Activated naive CD4-positive, alpha-beta T cell treated with Interleukin-2 at 50 U/mL for 16 hours (primary cell): ENCODE data around the gene PATL1.
"Not testable (repeated sequence)": the region's sequence is repeated elsewhere in the genome, so short reads cannot be mapped to it uniquely, and the experiment has no call there.

Experiments used
- DNase-seq: peaks from one replicate; pipeline ENCODE4 v3.0.0-alpha.2; 2020

PATL1 gene

GRCh38 chr11:59668950-59669610 lies at the start of gene PATL1:
PATL1 (minus strand) TSS chr11:59669037; CDS start chr11:59668895, 142 bp downstream.
- peak; percentile 99 for DNase-seq

- no peak for DNase-seq
Measured at GRCh38 chr11:59716051-59716450, 47.2 kb upstream of the PATL1 start.

- DNase-seq = no peak
Measured at GRCh38 chr11:59713745-59714144, 44.9 kb upstream of the PATL1 start, which contains the start of gene OR10V1. OR10V1 (minus strand) TSS chr11:59713845; CDS start chr11:59713845, 0 bp downstream.

- DNase-seq = no peak
Measured at GRCh38 chr11:59710136-59710847, 41.5 kb upstream of the PATL1 start.

GRCh38 chr11:59708537-59708936 lies 39.7 kb upstream of the PATL1 start:
- DNase-seq = no peak

GRCh38 chr11:59707371-59707770 lies 38.5 kb upstream of the PATL1 start:
- no peak for DNase-seq

GRCh38 chr11:59706518-59707285 lies 37.9 kb upstream of the PATL1 start:
- no peak for DNase-seq

- DNase-seq = no peak
Measured at GRCh38 chr11:59705294-59705693, 36.5 kb upstream of the PATL1 start.

- DNase-seq = not testable (repeated sequence)
Measured at GRCh38 chr11:59703515-59703914, 34.7 kb upstream of the PATL1 start.

- not testable (repeated sequence) for DNase-seq
Measured at GRCh38 chr11:59700157-59700556, 31.3 kb upstream of the PATL1 start.

GRCh38 chr11:59698506-59698905 lies 29.7 kb upstream of the PATL1 start:
- no peak for DNase-seq

GRCh38 chr11:59692915-59693314 lies 24.1 kb upstream of the PATL1 start:
- no peak for DNase-seq

GRCh38 chr11:59691156-59691555 lies 22.3 kb upstream of the PATL1 start:
- no peak for DNase-seq

GRCh38 chr11:59689015-59689414 lies 20.2 kb upstream of the PATL1 start:
- no peak for DNase-seq

GRCh38 chr11:59681260-59681725 lies 12.5 kb upstream of the PATL1 start:
- not testable (repeated sequence) for DNase-seq

- peak; percentile 53 for DNase-seq
Measured at GRCh38 chr11:59680287-59681154, 11.7 kb upstream of the PATL1 start.

- no peak for DNase-seq
Measured at GRCh38 chr11:59679347-59679746, 10.5 kb upstream of the PATL1 start.

- DNase-seq = no peak
Measured at GRCh38 chr11:59678813-59679165, 10.0 kb upstream of the PATL1 start.

GRCh38 chr11:59678118-59678812 lies 9.4 kb upstream of the PATL1 start:
- DNase-seq = no peak

- DNase-seq = no peak
Measured at GRCh38 chr11:59676205-59676604, 7.4 kb upstream of the PATL1 start.

GRCh38 chr11:59674291-59674690 lies 5.5 kb upstream of the PATL1 start:
- no peak for DNase-seq

GRCh38 chr11:59673291-59673690 lies 4.5 kb upstream of the PATL1 start:
- no peak for DNase-seq
